Measurements from ENCODE around the gene RAB11FIP2. TPM values are rescaled to one million over a fixed set of nuclear protein-coding genes. Genes with fewer than 3 reads are reported as not detected.

Gene RAB11FIP2
- total RNA-seq, 2 donors from 2014 or later: 17.1 to 22.1 TPM

- TF ChIP-seq POLR2A (IDR thresholded peaks at IDR 0.05): no peak
- TF ChIP-seq CTCF (IDR thresholded peaks at IDR 0.05): no peak
- Histone ChIP-seq H3K27ac (no peak overlapping the region), H3K4me1 (no peaks in the 10 kb centered on the region), H3K4me3 (no peak overlapping the region), H3K27me3 (no peaks in the 10 kb centered on the region), H3K9me3 (no peaks in the 10 kb centered on the region), H3K36me3 (replicated peaks in 1 of 2; ENCODE audit: insufficient read depth in 1 of 2, low read depth in 2 of 2) (peaks cover 0 to 3% of the 10 kb centered on the region in 2 donors)
- intact Hi-C loops (cut with DNase I): no loop called here
- ATAC-seq: no peak
- DNase-seq: no peak
Observed at GRCh38 chr10:118028619-118029018, 18.1 kb downstream of the RAB11FIP2 start.

DNA sequence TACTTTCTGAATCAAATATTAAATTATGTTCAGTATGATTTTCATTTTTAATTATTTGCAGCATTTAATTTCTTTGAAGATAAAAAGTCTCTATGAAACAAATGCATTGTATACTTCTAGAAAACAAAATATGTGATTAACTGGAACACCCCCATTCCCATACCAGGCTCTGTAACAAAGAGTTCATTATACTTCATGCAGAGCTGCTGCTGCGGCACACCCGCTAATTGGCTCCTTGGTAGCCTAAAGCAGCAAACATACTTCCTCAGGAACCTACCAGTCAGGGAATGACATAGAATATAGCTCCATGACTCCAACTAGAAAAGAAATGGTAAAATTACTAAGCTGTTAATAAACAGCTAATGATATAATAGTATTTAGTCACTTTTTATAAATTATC is 19.3 kb downstream of the RAB11FIP2 start:
- Histone ChIP-seq H3K4me1 (no peaks in the 10 kb centered on the region), H3K9me3 (no peaks in the 10 kb centered on the region), H3K27me3 (no peaks in the 10 kb centered on the region), H3K4me3 (no peak overlapping the region), H3K27ac (no peak overlapping the region), H3K36me3 (replicated peaks in 1 of 2; ENCODE audit: insufficient read depth in 1 of 2, low read depth in 2 of 2) (no peaks in the 10 kb centered on the region)
- DNase-seq (no peak), ATAC-seq (no peak)
- TF ChIP-seq CTCF (IDR thresholded peaks at IDR 0.05) (no peak), POLR2A (IDR thresholded peaks at IDR 0.05) (no peak)
- 93 to 97% methylated on average over 2 of the region's 2 CpGs for WGBS, 2 donors
- intact Hi-C loops (cut with DNase I): no loop called here

DNA sequence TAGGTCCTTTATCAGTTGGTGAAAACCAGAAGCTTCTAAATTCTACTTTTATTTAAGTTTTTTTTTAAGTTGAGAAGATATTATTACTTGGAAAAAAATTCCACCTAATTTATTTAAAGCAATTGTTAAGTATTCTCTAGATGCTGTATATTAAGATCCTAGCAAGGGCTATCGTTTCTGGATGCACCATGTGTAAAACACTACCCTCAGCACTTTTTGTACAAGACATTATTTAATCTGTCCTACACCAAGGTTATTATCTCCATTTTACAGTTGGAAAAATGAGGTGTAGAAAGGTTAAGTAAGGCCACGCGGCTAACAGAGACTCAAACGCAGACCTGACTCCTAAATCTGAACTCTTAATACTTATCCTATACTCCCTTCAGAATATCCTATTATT is 19.8 kb downstream of the RAB11FIP2 start:
- 92 to 98% methylated on average over 4 of the region's 4 CpGs for WGBS, 2 donors
- H3K4me3 ChIP-seq: no peak overlapping the region
- ATAC-seq (no peak), DNase-seq (no peak)
- intact Hi-C loops (cut with DNase I): no loop called here
- H3K27me3 ChIP-seq: no peaks in the 10 kb centered on the region
- H3K4me1 ChIP-seq: no peaks in the 10 kb centered on the region
- no peak overlapping the region for H3K27ac ChIP-seq
- no peaks in the 10 kb centered on the region for H3K36me3 ChIP-seq (replicated peaks in 1 of 2; ENCODE audit: insufficient read depth in 1 of 2, low read depth in 2 of 2)
- H3K9me3 ChIP-seq: no peaks in the 10 kb centered on the region
- TF ChIP-seq POLR2A (IDR thresholded peaks at IDR 0.05) (no peak), CTCF (IDR thresholded peaks at IDR 0.05) (no peak)

- 86 to 88% methylated on average over 3 of the region's 3 CpGs for WGBS, 2 donors
- H3K9me3 ChIP-seq: no peaks in the 10 kb centered on the region
- no peak overlapping the region for H3K4me3 ChIP-seq
- H3K27me3 ChIP-seq: no peaks in the 10 kb centered on the region
- intact Hi-C loops (cut with DNase I): no loop called here
- no peak overlapping the region for H3K27ac ChIP-seq
- ATAC-seq (no peak), DNase-seq (no peak)
- H3K4me1 ChIP-seq: no peaks in the 10 kb centered on the region
- TF ChIP-seq POLR2A (IDR thresholded peaks at IDR 0.05) (no peak), CTCF (IDR thresholded peaks at IDR 0.05) (no peak)
- peaks cover 0 to 2% of the 10 kb centered on the region in 2 donors for H3K36me3 ChIP-seq (replicated peaks in 1 of 2; ENCODE audit: insufficient read depth in 1 of 2, low read depth in 2 of 2)
Observed at GRCh38 chr10:118020365-118020764, 26.4 kb downstream of the RAB11FIP2 start.

- Histone ChIP-seq H3K36me3 (replicated peaks in 1 of 2; ENCODE audit: insufficient read depth in 1 of 2, low read depth in 2 of 2) (peaks cover 0 to 2% of the 10 kb centered on the region in 2 donors), H3K27me3 (no peaks in the 10 kb centered on the region), H3K4me1 (no peaks in the 10 kb centered on the region), H3K9me3 (no peaks in the 10 kb centered on the region), H3K4me3 (no peak overlapping the region), H3K27ac (no peak overlapping the region)
- intact Hi-C loops (cut with DNase I): no loop called here
- no peak for TF ChIP-seq CTCF (IDR thresholded peaks at IDR 0.05)
- no peak for TF ChIP-seq POLR2A (IDR thresholded peaks at IDR 0.05)
- 89 to 91% methylated on average over 5 of the region's 5 CpGs for WGBS, 2 donors
- DNase-seq (no peak), ATAC-seq (no peak)
Observed at GRCh38 chr10:118017850-118018249, 28.9 kb downstream of the RAB11FIP2 start.

Data from body of pancreas (tissue), 4 donors.